SU-DHL-6 (cell line): ENCODE results near the gene ATCAY.

Experiments used
- H2AFZ ChIP-seq: fragments of 200-600 bp; sonication (generic); 2 replicates; pipeline ENCODE4 v1.6.1; 2014; ENCODE audit warnings: low read depth, mild to moderate bottlenecking, moderate library complexity, mixed read lengths, antibody characterized with exemption, low read length; ENCODE audit not compliant: severe bottlenecking
- H3F3A ChIP-seq: fragments of 200-600 bp; shearing (Covaris generic); 2 replicates; pipeline ENCODE4 v1.6.0; 2016; ENCODE audit warnings: antibody characterized with exemption, mild to moderate bottlenecking; ENCODE audit not compliant: insufficient read depth
- H3K27ac ChIP-seq: fragments of 200-600 bp; sonication (generic); 2 replicates; pipeline ENCODE4 v1.5.1; 2016; ENCODE audit warnings: low read depth, mild to moderate bottlenecking, low read length, moderate library complexity, mixed read lengths
- H3K27me3 ChIP-seq: fragments of 200-600 bp; sonication (generic), shearing (Covaris generic); 2 replicates; pipeline ENCODE4 v1.6.0; 2014; ENCODE audit warnings: mild to moderate bottlenecking, low read length
- H3K36me3 ChIP-seq: fragments of 200-600 bp; sonication (generic); 2 replicates; pipeline ENCODE4 v1.6.1; 2014; ENCODE audit warnings: mild to moderate bottlenecking, low read length, mixed read lengths
- H3K4me2 ChIP-seq: fragments of 300-600, 200-600 bp; shearing (Covaris generic), sonication (generic); 2 replicates; pipeline ENCODE4 v1.6.0; 2014; ENCODE audit warnings: low read length, low read depth, mild to moderate bottlenecking; ENCODE audit not compliant: poor library complexity, severe bottlenecking
- H3K4me3 ChIP-seq: fragments of 200-600 bp; sonication (generic); 2 replicates; pipeline ENCODE4 v1.5.1; 2014; ENCODE audit warnings: antibody characterized with exemption, low read length, mild to moderate bottlenecking, mixed read lengths; ENCODE audit not compliant: insufficient read depth, poor library complexity, severe bottlenecking
- H3K79me2 ChIP-seq: fragments of 200-600 bp; sonication (generic); 2 replicates; pipeline ENCODE4 v1.6.1; 2014; ENCODE audit warnings: mild to moderate bottlenecking, low read length, moderate library complexity; ENCODE audit not compliant: insufficient read depth
- H3K9ac ChIP-seq: fragments of 200-600 bp; sonication (generic); 2 replicates; pipeline ENCODE4 v1.7.0; 2014; ENCODE audit warnings: mild to moderate bottlenecking, low read length
- H3K9me2 ChIP-seq: fragments of 200-600 bp; sonication (generic); replicated peaks from 2 replicates; pipeline ENCODE4 v1.6.1; 2014; ENCODE audit warnings: low read length; ENCODE audit not compliant: insufficient read depth
- H3K9me3 ChIP-seq: fragments of 200-600 bp; sonication (generic); 2 replicates; pipeline ENCODE4 v1.6.1; 2014; ENCODE audit warnings: low read length, mixed read lengths; ENCODE audit not compliant: insufficient read depth
- H4K20me1 ChIP-seq: fragments of 200-600 bp; sonication (generic); 2 replicates; pipeline ENCODE4 v1.6.1; 2014; ENCODE audit warnings: low read depth, mild to moderate bottlenecking, antibody characterized with exemption, low read length, moderate library complexity, mixed read lengths
- CTCF ChIP-seq: fragments of 200-600 bp; sonication (generic); IDR thresholded peaks from one replicate; pipeline ENCODE4 v1.5.1; 2017; ENCODE audit warnings: antibody characterized with exemption, mild to moderate bottlenecking, low read length, moderate library complexity; ENCODE audit not compliant: insufficient read depth, poor library complexity, severe bottlenecking
- EZH2phosphoT487 ChIP-seq: fragments of 200-600 bp; sonication (generic), shearing (Covaris generic); conservative IDR thresholded peaks from 2 replicates; pipeline ENCODE4 v1.6.1; 2018; ENCODE audit warnings: mild to moderate bottlenecking, antibody characterized with exemption, low read length, moderate library complexity, mixed read lengths

The ATCAY gene

GRCh38 chr19:3879656-3880055 is 829 bp upstream of the ATCAY start:
- Histone ChIP-seq H3K9ac (no peak overlapping the region), H3K9me2 (no peaks in the 10 kb centered on the region), H3K4me3 (no peak overlapping the region), H3K9me3 (no peaks in the 10 kb centered on the region), H3F3A (no peaks in the 10 kb centered on the region), H2AFZ (no peak overlapping the region), H4K20me1 (no peaks in the 10 kb centered on the region), H3K27me3 (no peaks in the 10 kb centered on the region), H3K27ac (no peak overlapping the region), H3K36me3 (no peaks in the 10 kb centered on the region), H3K4me2 (no peak overlapping the region), H3K79me2 (no peaks in the 10 kb centered on the region)
- TF ChIP-seq CTCF, result peak; percentile 15
- no peak for TF ChIP-seq EZH2phosphoT487

GRCh38 chr19:3881272-3882040 is 971 bp downstream of the ATCAY start:
- Histone ChIP-seq H3K4me2 (no peak overlapping the region), H3F3A (no peaks in the 10 kb centered on the region), H3K79me2 (no peaks in the 10 kb centered on the region), H3K27ac (no peak overlapping the region), H3K9ac (no peak overlapping the region), H3K27me3 (no peaks in the 10 kb centered on the region), H3K36me3 (no peaks in the 10 kb centered on the region), H2AFZ (no peak overlapping the region), H3K9me2 (no peaks in the 10 kb centered on the region), H4K20me1 (no peaks in the 10 kb centered on the region), H3K4me3 (no peak overlapping the region), H3K9me3 (no peaks in the 10 kb centered on the region)
- TF ChIP-seq CTCF, result no peak
- TF ChIP-seq EZH2phosphoT487, result no peak

GRCh38 chr19:3882041-3882384 is 1.5 kb downstream of the ATCAY start:
- no peak overlapping the region for H3K4me2 ChIP-seq
- H3K27me3 ChIP-seq, result no peaks in the 10 kb centered on the region
- H3K9me2 ChIP-seq, result no peaks in the 10 kb centered on the region
- H3K9ac ChIP-seq, result no peak overlapping the region
- TF ChIP-seq EZH2phosphoT487, result no peak
- no peak for TF ChIP-seq CTCF
- no peaks in the 10 kb centered on the region for H3K9me3 ChIP-seq
- H4K20me1 ChIP-seq, result no peaks in the 10 kb centered on the region
- no peaks in the 10 kb centered on the region for H3K79me2 ChIP-seq
- H3F3A ChIP-seq, result no peaks in the 10 kb centered on the region
- no peak overlapping the region for H3K4me3 ChIP-seq
- no peak overlapping the region for H3K27ac ChIP-seq
- no peaks in the 10 kb centered on the region for H3K36me3 ChIP-seq
- no peak overlapping the region for H2AFZ ChIP-seq
